ENCODE measurements around the gene IGFBP2.

Gene IGFBP2

GRCh38 chr2:216664593-216665034 is 31.4 kb downstream of the IGFBP2 start:
- no peak for DNase-seq

DNA sequence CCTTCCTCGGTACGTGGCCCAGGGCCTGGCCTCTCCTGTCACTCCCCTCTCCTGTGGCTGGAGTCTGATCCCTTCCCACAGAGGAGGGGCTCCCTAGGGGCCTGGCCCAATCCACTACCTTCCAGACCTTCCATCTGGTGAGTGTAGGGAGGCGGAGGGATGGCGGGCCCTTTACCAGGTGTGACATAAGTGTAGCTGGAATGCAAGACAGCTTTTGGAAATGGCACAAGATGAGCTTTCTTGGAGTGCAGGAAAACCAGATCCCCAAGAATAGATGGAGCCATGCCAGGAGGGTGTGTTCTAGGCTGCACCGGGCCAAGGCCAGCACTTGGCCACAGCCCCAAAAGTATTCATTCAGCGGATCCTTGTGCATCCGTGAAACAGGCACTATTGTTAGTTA is 32.0 kb downstream of the IGFBP2 start:
- DNase-seq, result no peak

DNA sequence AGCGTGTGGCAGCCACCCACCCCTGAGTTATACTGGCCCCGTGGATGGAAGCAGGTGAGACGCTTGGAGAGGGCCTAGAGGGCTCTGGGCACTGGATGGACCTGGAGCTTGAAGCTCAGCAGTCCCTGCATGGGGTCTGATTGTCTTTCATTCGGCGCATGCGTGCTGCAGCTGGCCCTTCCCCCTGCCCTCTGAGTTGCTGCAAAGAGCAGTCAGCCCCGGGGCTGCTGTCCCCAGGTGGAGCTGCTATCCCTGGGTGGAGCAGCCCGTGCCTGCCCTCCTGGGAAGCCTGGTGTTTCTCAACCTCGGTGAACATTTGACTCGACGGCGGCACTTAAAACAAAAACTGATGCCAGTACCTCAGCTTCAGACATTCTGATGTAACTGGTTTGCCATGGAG is 32.5 kb downstream of the IGFBP2 start:
- DNase-seq, result peak; percentile 80

- DNase-seq, result peak; percentile 93
Measured at GRCh38 chr2:216666461-216667233, 33.4 kb downstream of the IGFBP2 start.

DNA sequence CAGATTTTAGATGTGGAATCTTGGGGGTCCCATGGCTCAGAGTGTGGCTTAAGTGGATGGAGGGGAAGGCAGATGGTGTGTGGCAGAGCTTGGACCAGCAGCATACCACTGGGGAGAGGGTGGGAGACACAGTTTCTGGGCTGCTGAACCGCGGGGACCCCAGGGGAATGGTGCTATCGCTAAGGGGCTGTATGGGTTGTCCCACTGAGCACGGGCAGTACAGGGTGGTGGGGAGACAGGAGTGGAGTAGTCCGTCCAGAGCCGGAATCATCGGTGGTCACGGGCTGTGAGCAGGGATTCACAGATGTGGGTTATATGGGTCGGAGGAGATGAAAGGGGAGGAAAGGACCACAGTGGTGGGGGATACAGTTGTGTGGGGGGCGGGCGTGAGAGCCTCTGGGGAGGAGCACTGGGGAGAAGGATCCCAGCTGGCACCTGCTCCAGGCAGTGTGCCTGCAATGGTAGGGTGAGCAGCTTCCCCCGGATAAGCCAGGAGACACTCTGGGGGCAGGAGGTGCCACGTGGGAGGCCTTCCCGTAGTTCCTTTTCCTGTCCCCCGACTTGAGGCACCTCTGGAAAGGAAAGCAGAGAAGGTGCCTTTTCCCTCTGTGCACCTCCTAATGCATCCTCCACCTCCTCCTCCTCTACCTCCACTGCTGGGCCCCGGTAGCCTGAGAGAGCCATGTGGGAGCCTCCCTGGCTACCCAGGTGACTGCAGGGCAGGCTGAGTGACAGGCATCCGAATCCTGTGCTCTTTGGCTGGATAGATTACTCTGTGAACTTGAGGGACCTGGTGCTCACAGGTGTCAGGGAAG is 37.3 kb downstream of the IGFBP2 start:
- DNase-seq, result no peak

GRCh38 chr2:216671081-216671411 is 37.8 kb downstream of the IGFBP2 start:
- DNase-seq, result no peak

- DNase-seq, result no peak
Measured at GRCh38 chr2:216671791-216672343, 38.6 kb downstream of the IGFBP2 start.

GRCh38 chr2:216672466-216672865 is 39.2 kb downstream of the IGFBP2 start:
- DNase-seq, result no peak

DNA sequence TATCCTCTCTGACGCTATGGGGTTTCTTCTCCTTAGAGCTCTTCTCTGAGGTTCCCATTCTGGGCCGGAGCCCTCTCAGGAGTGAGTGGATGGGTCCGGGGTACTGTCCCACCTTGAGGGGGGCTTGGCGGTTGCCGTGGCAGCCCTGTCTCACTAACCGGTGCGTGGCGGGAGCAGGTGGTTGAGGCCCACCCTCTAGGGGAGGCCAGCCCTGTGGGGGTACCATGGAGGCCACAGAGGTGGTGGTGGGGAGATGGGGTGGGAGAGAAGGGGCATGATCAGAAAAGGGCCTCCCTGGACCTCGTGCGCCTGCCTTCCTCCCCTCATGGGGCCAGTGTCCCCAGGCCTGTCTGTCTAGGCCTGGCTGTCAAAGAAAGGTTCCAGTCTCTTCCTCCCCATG is 39.8 kb downstream of the IGFBP2 start:
- no peak for DNase-seq

- no peak for DNase-seq
Measured at GRCh38 chr2:216673609-216674008, 40.4 kb downstream of the IGFBP2 start.

GRCh38 chr2:216674376-216674775 is 41.2 kb downstream of the IGFBP2 start:
- DNase-seq, result no peak

DNA sequence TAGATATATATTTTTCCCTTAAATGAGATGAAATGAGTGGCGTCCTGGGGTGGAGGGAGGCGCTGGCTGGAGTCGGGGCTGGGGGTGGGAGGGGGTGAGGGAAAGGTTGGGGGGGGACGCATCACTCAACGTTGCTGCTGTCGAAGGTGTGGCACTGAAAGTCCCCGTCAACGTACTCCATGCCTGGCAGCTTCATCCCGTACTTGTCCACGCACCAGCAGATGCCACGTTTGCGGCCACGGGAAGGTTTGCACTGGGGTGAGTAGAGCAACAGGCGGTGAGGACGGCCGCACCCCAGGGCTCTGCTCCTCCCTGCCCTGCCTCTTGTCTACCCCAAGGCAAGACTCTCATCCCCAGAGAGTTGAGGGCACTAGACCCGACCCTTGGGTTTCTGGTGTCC is 43.4 kb downstream of the IGFBP2 start:
- DNase-seq, result no peak

- no peak for DNase-seq
Measured at GRCh38 chr2:216677439-216678097, 44.3 kb downstream of the IGFBP2 start.

- no peak for DNase-seq
Measured at GRCh38 chr2:216678098-216678465, 44.9 kb downstream of the IGFBP2 start.

DNA sequence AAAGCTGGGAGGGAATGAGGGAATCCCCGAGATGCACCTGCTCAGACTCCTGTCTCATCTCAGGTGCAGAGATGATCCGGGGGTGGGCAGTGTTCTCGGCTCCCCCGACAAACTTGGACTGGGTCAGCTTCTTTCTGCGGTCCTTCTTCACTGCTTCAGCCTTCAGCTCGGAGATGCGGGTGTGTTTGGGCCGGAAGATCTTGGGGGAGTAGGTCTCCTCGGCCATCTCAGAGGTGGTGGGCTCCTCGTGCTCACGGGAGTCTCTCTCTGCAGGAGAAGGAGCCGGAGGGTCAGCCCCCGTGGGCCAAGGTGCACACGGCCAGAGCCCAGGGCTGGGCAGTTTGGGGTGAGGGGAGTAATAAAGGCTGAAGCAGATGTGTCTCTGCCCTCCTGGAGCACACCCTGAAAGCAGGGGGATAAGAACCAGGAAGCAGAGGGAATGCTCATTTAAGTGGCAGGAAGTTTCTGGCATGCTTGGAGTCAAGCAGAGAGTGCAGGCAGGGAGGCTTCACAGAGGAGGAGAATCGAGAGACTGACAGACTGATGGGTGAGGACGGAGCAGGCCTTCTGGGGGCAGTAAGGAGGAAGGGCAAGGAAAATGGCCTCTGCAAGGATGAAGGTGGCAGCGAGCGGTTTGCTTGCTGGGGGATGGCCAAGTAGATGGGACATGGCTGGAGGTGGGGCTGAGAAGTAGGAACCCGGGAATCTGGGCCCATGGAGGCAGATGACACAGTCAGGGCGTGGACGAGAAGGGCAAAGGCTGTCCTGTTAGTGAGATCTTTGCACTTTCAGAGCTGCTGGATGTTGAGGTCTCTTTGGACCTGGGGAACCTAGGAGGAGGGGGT is 45.8 kb downstream of the IGFBP2 start:
- no peak for DNase-seq

- no peak for DNase-seq
Measured at GRCh38 chr2:216679658-216680024, 46.4 kb downstream of the IGFBP2 start.

DNA sequence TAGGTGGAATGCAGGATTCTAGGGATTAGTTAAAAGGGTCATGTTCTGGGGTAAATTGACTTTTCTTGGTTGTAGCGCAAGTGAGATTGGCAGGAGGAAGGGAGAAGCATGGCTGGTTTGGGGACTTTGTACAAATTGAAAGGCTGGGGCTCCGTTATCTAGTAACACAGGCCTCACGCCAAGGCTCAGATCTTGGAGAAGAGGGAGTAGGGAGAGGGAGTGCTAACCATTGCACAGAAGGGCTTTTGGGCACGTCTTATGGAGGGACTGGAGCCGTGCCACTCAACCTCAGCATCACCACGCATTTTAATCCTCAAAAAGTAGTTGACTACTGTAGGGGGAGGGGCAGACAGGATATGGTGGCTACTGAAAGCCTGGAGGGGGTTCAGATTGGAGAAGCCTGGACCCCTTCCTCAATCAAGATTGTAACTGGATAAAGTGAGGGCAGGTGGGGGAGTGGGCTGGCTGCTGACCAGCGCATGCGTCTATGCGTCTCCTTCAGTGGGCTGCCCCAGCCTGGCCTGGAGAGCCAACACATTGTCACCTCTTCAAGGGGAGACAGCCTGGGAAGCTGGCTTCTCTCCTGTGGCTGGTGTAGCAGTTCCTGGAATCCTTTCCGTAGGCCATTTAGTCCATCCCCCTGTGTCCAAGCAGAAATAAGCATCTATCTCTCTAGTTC is 47.9 kb downstream of the IGFBP2 start:
- no peak for DNase-seq

DNA sequence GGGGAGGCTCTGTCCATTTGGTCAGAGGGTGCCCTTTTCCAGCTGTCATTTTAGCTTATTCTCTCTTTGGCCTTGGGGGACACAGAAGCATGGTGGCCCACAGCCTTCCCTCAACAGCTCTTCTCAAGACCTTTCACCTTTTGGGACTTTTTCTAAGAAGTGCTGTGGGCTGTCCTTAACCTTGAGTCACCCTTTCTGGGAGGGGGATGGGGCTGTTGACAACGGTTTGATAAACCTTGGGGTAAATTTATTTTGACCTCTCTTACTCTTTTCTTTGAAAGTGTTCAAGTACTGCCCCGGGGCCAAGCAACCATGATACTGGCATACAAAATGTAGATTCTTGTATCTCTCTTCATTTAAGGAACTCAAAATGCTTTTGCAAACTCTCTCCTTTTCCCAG is 48.5 kb downstream of the IGFBP2 start:
- no peak for DNase-seq

- DNase-seq, result peak; percentile 21
Measured at GRCh38 chr2:216683846-216684245, 50.6 kb downstream of the IGFBP2 start.

GRCh38 chr2:216685327-216685875 is 52.2 kb downstream of the IGFBP2 start:
- DNase-seq, result no peak

GRCh38 chr2:216687111-216687510 is 53.9 kb downstream of the IGFBP2 start:
- DNase-seq, result no peak

- peak; percentile 24 for DNase-seq
Measured at GRCh38 chr2:216687646-216688045, 54.4 kb downstream of the IGFBP2 start.
